GM12874 (cell line): ENCODE data around the gene TRNAU1AP.

Source experiments
- TF ChIP-seq, protein P1 (sequence below): IDR thresholded peaks from 2 replicates; pipeline ENCODE4 v1.5.1; 2011; ENCODE audit warnings: low read depth, mild to moderate bottlenecking, control low read depth, low read length, moderate library complexity; ENCODE audit not compliant: insufficient read depth

TRNAU1AP gene

DNA sequence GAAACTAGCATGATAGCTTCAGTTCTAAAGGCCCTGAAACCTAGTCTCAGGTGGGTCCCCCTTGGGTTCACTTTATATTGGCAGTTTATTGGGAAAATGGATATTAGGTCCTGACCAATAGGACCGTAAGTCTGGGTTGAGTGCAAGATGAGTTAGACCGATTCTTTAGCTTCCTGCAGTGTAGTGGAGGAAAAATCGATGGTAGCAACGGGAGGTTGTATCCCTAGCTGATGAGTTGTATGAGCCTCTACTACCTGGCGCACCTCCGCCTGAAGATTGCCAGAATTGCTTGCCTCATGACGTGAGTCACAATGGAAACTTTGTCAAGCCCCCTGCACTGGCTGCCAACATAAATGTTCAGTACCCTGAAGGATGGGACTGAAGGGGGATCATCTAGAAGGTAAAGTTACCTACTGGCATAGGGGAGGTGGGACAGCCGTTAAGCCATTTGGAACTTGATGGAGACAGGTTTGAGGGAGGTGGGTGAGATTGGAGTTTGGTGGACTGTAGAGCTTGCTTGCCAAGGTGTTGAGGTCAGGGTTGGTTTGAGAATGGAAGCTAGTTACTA lies 43.1 kb upstream of the TRNAU1AP start:
- TF ChIP-seq, protein P1, sequence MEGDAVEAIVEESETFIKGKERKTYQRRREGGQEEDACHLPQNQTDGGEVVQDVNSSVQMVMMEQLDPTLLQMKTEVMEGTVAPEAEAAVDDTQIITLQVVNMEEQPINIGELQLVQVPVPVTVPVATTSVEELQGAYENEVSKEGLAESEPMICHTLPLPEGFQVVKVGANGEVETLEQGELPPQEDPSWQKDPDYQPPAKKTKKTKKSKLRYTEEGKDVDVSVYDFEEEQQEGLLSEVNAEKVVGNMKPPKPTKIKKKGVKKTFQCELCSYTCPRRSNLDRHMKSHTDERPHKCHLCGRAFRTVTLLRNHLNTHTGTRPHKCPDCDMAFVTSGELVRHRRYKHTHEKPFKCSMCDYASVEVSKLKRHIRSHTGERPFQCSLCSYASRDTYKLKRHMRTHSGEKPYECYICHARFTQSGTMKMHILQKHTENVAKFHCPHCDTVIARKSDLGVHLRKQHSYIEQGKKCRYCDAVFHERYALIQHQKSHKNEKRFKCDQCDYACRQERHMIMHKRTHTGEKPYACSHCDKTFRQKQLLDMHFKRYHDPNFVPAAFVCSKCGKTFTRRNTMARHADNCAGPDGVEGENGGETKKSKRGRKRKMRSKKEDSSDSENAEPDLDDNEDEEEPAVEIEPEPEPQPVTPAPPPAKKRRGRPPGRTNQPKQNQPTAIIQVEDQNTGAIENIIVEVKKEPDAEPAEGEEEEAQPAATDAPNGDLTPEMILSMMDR, result no peak

DNA sequence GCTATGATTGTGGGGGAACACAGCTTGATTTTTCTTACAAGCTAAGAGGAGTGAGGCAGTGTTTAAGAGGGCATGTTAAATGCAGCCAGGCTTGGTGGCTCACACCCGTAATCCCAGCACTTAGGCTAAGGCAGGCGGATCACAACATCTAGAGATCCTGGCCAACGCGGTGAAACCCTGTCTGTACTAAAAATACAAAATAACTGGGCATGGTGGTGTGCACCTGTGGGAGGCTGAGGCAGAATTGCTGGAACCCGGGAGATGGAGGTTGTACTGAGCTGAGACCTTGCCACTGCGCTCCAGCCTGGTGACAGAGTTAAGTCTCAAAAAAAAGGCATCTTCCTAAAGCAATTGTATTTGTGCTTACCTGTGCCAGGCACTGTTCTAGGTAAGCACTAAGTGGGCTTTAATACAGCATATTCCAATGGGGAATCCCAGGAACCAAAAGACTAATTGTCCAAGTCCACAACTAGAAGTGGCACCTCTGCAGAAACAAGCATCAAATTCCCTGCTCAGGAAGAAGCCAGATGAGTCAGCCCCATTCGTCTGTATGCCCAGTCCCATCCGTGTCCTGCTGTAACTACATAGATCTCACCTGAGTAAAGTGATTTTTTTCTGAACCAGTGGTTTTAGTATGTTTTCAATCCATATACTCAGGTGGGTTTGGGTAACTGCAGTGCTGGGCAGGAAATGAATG lies 42.5 kb upstream of the TRNAU1AP start:
- TF ChIP-seq, protein P1, result no peak

DNA sequence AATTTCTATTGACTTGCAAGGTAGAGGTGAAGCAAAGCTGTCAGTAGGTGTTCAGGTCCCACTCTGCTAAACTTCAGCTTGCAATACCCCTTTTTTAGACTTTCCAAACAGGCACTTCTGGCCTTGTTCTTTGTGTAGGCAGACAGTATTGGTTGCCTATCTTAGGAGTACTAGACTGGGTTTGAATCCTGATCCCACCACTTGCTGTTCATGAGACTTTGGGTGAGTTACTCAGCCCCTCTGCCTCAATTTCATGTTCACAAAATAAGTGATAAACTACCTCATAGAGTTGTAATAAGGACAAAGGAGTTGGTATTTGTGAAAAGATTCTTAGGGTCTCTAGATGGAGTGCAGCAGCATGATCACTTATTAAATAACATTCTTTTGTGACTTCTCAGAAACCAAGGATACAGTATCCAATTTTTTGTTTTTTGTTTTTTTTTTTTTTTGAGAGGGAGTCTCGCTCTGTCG lies 41.9 kb upstream of the TRNAU1AP start:
- TF ChIP-seq, protein P1, result no peak

DNA sequence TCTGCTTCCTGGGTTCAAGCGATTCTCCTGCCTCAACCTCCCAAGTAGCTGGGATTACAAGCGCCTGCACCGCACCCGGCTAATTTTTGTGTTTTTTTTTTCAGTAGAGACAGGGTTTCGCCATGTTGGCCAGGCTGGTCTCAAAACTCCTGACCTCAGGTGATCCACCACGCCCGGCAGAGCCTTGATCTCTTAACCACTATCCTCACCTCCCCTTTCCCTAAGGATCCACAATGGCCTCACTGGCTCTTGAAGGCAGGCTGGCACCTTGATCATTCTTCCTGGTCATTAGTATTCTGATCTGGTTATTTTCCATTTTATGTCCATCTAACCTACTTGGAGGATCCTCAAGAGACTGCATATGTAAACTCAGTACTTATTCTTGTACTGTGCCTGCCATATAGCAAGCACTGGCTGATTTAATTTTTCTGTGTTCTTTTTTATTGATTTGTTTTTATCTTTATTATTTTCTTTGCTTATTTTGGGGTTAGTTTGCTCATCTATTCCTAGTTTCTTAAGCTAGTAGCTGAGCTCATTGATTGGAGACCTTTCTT lies 40.8 kb upstream of the TRNAU1AP start:
- TF ChIP-seq, protein P1, result no peak

DNA sequence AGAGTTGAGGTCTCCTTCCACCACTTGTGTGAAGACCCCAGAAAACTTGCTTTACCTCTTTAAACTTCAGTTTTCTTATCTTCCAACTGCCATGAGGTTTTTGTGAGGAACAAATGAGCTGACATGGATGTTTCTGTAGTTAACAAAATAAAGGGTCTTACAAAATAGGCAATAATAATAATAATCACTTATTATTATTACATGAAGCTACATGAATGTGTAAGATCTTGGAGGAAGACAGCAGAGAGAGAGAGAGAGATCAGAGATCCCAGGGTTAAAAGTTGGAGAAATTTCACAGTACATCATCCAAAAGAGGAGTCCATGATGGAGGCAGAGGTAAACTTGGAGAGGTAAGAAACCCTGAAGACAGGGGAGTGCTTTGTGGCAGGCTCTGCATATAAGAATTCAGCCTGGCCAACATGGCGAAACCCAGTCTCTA lies 36.3 kb upstream of the TRNAU1AP start:
- TF ChIP-seq, protein P1, result no peak

DNA sequence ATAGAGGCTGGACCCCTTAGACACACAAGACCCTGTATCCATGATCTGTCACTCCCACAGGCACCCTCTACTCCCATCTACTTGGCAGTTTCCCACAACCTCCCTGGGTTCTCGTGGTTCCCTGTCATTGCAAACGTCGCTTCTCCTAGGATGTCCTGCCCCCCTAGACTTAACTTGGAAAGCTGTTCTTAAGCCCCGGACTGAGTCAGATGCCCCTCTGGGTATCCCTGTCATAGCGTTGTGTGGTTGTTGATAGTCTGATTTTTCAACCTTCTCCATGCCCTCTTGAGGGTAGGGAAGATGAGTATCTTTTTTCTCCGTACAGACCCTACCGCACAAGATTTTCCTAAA lies 35.3 kb upstream of the TRNAU1AP start:
- TF ChIP-seq, protein P1, result no peak

DNA sequence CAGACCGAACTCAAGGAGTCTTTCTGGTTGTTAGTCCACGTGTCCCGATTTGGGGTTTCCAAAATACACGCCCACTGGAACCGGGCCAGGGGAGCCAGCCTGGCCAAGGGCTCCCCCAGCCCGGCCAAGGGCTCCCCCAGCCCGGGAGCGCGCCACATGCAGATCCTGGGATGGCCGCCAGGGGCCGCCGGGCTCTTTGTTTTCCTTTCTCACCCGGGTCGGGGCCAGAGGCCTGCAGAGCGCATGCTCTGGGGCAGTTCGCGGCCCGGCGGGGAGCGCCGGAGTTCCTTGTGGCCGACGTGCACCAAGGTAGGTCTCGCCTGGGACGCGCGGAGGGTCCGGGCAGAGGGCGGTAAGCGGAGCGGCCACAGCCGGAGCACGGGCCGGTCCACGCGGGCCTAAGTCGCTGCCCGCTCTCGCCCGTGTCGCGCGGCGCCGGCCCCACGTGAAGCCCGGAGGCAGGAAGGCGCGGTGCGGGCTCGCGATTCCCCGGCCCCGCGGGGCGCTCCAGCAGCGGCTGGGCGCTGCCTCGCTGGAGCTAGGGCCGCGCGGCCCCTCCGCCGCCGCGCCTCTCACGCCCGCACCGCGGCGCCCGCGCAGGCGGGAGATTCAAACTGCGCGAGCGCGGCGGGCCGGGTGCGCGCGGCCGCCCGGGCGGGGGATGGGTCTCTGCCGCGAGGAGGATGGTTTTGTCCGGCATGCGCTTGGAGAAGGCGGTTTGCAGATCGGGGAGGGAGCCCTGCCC lies 34.7 kb upstream of the TRNAU1AP start:
- TF ChIP-seq, protein P1, result peak; percentile 96
